Suprapubic skin (tissue), 3 donors: Measurements from ENCODE around the gene FOXK1.

ENCODE experiments used
- POLR2AphosphoS5 ChIP-seq, 3 donors: sonication (generic); formaldehyde crosslinking; IDR thresholded peaks; one replicate each; pipeline ENCODE4 v1.6.1; 2017; ENCODE audit warnings: antibody characterized with exemption in 3 of 3
- TF ChIP-seq, protein P1 (sequence below), 2 donors: fragments of 200-600 bp in 1 of 2; fragments of 450-650 bp in 1 of 2; sonication (generic) in 1 of 2; IDR thresholded peaks; one replicate each; pipeline ENCODE4 v1.5.1; 2016 to 2019; ENCODE audit warnings: antibody characterized with exemption in 2 of 2, mild to moderate bottlenecking in 1 of 2, moderate library complexity in 1 of 2

DNA sequence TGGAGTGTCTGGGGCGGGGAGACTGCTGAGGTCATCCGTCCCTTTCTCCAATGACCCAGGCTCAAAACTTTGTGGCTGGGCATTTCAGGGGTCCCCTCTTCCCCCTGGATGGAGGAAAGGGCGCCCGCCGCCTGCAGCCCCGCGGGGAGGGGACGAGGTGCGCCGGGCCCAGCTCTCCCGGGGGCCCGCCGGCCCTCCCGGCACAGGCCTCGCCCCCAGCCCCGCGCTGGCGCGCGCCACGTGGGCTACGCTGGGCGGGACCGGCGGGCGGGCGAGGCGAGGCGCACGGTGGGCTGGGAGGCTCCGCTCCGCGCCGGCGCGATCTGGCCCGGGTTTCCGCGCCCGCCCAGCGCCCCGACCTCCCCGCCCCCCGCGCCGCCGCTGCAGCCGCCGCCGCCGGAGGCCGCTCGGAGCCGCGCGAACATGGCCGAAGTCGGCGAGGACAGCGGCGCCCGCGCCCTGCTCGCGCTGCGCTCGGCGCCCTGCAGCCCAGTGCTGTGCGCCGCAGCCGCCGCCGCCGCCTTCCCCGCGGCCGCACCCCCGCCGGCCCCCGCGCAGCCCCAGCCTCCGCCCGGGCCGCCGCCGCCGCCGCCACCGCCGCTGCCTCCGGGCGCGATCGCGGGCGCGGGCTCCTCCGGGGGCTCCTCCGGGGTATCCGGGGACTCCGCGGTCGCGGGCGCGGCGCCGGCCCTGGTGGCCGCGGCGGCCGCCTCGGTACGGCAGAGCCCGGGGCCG lies at the start of gene FOXK1:
- TF ChIP-seq, protein P1, sequence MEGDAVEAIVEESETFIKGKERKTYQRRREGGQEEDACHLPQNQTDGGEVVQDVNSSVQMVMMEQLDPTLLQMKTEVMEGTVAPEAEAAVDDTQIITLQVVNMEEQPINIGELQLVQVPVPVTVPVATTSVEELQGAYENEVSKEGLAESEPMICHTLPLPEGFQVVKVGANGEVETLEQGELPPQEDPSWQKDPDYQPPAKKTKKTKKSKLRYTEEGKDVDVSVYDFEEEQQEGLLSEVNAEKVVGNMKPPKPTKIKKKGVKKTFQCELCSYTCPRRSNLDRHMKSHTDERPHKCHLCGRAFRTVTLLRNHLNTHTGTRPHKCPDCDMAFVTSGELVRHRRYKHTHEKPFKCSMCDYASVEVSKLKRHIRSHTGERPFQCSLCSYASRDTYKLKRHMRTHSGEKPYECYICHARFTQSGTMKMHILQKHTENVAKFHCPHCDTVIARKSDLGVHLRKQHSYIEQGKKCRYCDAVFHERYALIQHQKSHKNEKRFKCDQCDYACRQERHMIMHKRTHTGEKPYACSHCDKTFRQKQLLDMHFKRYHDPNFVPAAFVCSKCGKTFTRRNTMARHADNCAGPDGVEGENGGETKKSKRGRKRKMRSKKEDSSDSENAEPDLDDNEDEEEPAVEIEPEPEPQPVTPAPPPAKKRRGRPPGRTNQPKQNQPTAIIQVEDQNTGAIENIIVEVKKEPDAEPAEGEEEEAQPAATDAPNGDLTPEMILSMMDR (IDR thresholded peaks at IDR 0.05): no peak
- no peak for TF ChIP-seq POLR2AphosphoS5 (IDR thresholded peaks at IDR 0.05)
